K562 (cell line): ENCODE results near the gene GALNT9. TPM values are rescaled to one million over a fixed set of nuclear protein-coding genes. Genes with fewer than 3 reads are reported as not detected.
"Not testable (repeated sequence)": the region's sequence is repeated elsewhere in the genome, so short reads cannot be mapped to it uniquely, and the experiment has no call there.

Experiments used
- ATAC-seq: fragments of 200-7000 bp; cut with Tn5 transposase; 3 replicates; pipeline ENCODE4 v1.9.1; 2020; ENCODE audit warnings: moderate library complexity
- BruUV-seq: library from RNA; stranded (reverse); fragments of 400-500 nt; replicated peaks from 2 replicates; lab custom pipeline; 2021; lab: Mats Ljungman, UMichigan
- CTCF ChIA-PET: fragments of 300-600 bp; formaldehyde crosslinking; extraction: SDS; loops from one replicate; lab custom pipeline; 2021; ENCODE audit warnings: low intra/inter-chr PET ratio; lab: Yijun Ruan, JAX
- POLR2A ChIA-PET: fragments of 300-600, 350-650 bp; sonication (Branson Sonifier 250); formaldehyde crosslinking; extraction: SDS; loops from one replicate; lab custom pipeline; 2021; ENCODE audit warnings: antibody characterized with exemption, inconsistent platforms; lab: Yijun Ruan, JAX
- DNase-seq, 4 experiments: peaks; one replicate each; pipeline versions ENCODE4 v3.0.0 to v3.0.0-alpha.2; 2011 to 2018; ENCODE audit warnings: low spot score in 3 of 4, mixed read lengths in 3 of 4; ENCODE audit errors: extremely low read depth in 1 of 4
- FAIRE-seq: peaks from 2 replicates; lab custom pipeline; 2011; peaks lifted over from hg19 to GRCh38; lab: Jason Lieb, UNC
- H2AFZ ChIP-seq: 2 replicates; pipeline ENCODE4 v1.6.0; 2011; ENCODE audit warnings: low read depth, low read length, control low read depth, inconsistent platforms
- H3K27ac ChIP-seq: fragments of 200-600 bp; 3 replicates; pipeline ENCODE4 v1.8.0; 2011; ENCODE audit warnings: low read depth, mild to moderate bottlenecking, control low read depth, inconsistent platforms, low read length, moderate library complexity, mixed read lengths; ENCODE audit errors: extremely low read depth
- H3K27me3 ChIP-seq, 2 experiments: fragments of 300-600 bp in 1 of 2; 2 replicates in 1 of 2; 3 replicates in 1 of 2; pipeline versions ENCODE4 v1.6.0 to v1.8.0; 2011; ENCODE audit warnings: inconsistent platforms in 2 of 2, low read length in 2 of 2, mild to moderate bottlenecking in 1 of 2, mixed read lengths in 1 of 2, moderate library complexity in 1 of 2; ENCODE audit not compliant: control insufficient read depth in 2 of 2, insufficient read depth in 2 of 2
- H3K36me3 ChIP-seq: fragments of 300-600 bp; 3 replicates; pipeline ENCODE4 v1.8.0; 2011; ENCODE audit warnings: mild to moderate bottlenecking, low read length, inconsistent platforms; ENCODE audit not compliant: control insufficient read depth, insufficient read depth
- H3K4me1 ChIP-seq, 2 experiments: fragments of 200-600 bp in 1 of 2; replicated peaks in 1 of 2; 2 replicates in 1 of 2; 3 replicates in 1 of 2; pipeline versions ENCODE4 v1.5.1 to v1.8.0; 2011; ENCODE audit warnings: inconsistent platforms in 2 of 2, low read length in 2 of 2, mild to moderate bottlenecking in 1 of 2, mixed read lengths in 1 of 2, moderate library complexity in 1 of 2; ENCODE audit not compliant: control insufficient read depth in 2 of 2, insufficient read depth in 2 of 2
- H3K4me2 ChIP-seq: 2 replicates; pipeline ENCODE4 v1.6.1; 2011; ENCODE audit warnings: low read length, control low read depth, inconsistent platforms, mixed read lengths; ENCODE audit not compliant: insufficient read depth
- H3K4me3 ChIP-seq: fragments of 200-600 bp; sonication (generic), shearing (Covaris generic); 2 replicates; pipeline ENCODE4 v1.5.1; 2016; ENCODE audit warnings: control low read depth, inconsistent platforms
- H3K79me2 ChIP-seq: fragments of 200-600 bp; 3 replicates; pipeline ENCODE4 v1.8.0; 2011; ENCODE audit warnings: low read length, inconsistent platforms; ENCODE audit not compliant: control insufficient read depth, insufficient read depth
- H3K9ac ChIP-seq, 2 experiments: 2 replicates each; pipeline versions ENCODE4 v1.6.0 to v1.6.1; 2011; ENCODE audit warnings: low read depth in 2 of 2, low read length in 2 of 2, control low read depth in 1 of 2, inconsistent platforms in 1 of 2, mild to moderate bottlenecking in 1 of 2, mixed read lengths in 1 of 2; ENCODE audit not compliant: insufficient read depth in 1 of 2
- H3K9me1 ChIP-seq: one replicate; pipeline ENCODE4 v1.6.0; 2011; ENCODE audit warnings: inconsistent platforms, mild to moderate bottlenecking, low read length, moderate library complexity; ENCODE audit not compliant: control insufficient read depth, insufficient read depth
- H3K9me3 ChIP-seq: replicated peaks from 2 replicates; pipeline ENCODE4 v1.5.1; 2011; ENCODE audit warnings: low read depth, low read length, inconsistent platforms; ENCODE audit not compliant: control insufficient read depth, insufficient read depth
- H4K20me1 ChIP-seq: replicated peaks from 2 replicates; pipeline ENCODE4 v1.6.1; 2011; ENCODE audit warnings: low read length, inconsistent platforms, mixed read lengths; ENCODE audit not compliant: control insufficient read depth, insufficient read depth
- BRD9 ChIP-seq: fragments of 450-650 bp; IDR thresholded peaks from 2 replicates; pipeline ENCODE4 v1.6.1; 2018; ENCODE audit warnings: low read depth; ENCODE audit not compliant: partially characterized antibody
- GATAD2B ChIP-seq: fragments of 450-650 bp; IDR thresholded peaks from 2 replicates; pipeline ENCODE4 v1.6.1; 2017; ENCODE audit warnings: mild to moderate bottlenecking, borderline replicate concordance
- MEIS2 ChIP-seq: fragments of 450-650 bp; IDR thresholded peaks from 2 replicates; pipeline ENCODE4 v1.6.1; 2014; ENCODE audit warnings: mild to moderate bottlenecking; ENCODE audit not compliant: partially characterized antibody
- whole genome bisulfite sequencing: fragments of 100-300 bp; shearing (Covaris generic); methylation state at CpG from one replicate; pipeline ENCODE4 v1.1.6; 2016; ENCODE audit warnings: low coverage, mixed read lengths; ENCODE audit not compliant: insufficient coverage; ENCODE audit errors: missing lambda C conversion rate; 5-methylcytosine and 5-hydroxymethylcytosine counted together
- in situ Hi-C: fragments of 300-500 bp; cut with MboI; formaldehyde crosslinking; loops from 4 replicates; pipeline ENCODE4 v1.15.0; 2018; ENCODE audit warnings: inconsistent platforms, mixed read lengths
- intact Hi-C: fragments of 100-400 bp; cut with micrococcal nuclease; formaldehyde crosslinking; loops from 2 replicates; pipeline ENCODE4 v1.14.2; 2022
- polyA plus RNA-seq, 8 experiments: library from polyadenylated mRNA; depleted of rRNA in 4 of 8; stranded (reverse) in 5 of 8; unstranded in 3 of 8; fragments of >200 nt; fragmentation: Nextera tagmentation in 2 of 8; fragmentation: Illumina TruSeq in 1 of 8; extraction: Ambion mirVana in 2 of 8; extraction: Trizol in 1 of 8; gene quantifications; 2 replicates each; pipeline versions ENCODE4 v1.2.1 to v1.2.3, GENCODE V29; 2011 to 2014; ENCODE audit warnings: inconsistent platforms in 1 of 8, missing spikeins in 1 of 8
- total RNA-seq, 7 experiments: library from RNA; depleted of rRNA in 6 of 7; stranded (reverse); fragments of >200 nt in 6 of 7; fragmentation: Illumina TruSeq in 2 of 7; extraction: Trizol in 2 of 7; gene quantifications; 2 replicates each; pipeline versions ENCODE4 v1.2.1 to v1.2.3, GENCODE V29; 2011 to 2021; ENCODE audit warnings: low replicate concordance in 1 of 7
- TF ChIP-seq, protein P1 (sequence below): fragments of 450-650 bp; IDR thresholded peaks from 2 replicates; pipeline ENCODE4 v1.6.1; 2016
- TF ChIP-seq, protein P2 (sequence below), 2 experiments: IDR thresholded peaks in 1 of 2; conservative IDR thresholded peaks in 1 of 2; 2 replicates each; pipeline ENCODE4 v1.6.1; 2016; ENCODE audit warnings: low read depth in 2 of 2, mild to moderate bottlenecking in 1 of 2, missing compliant biosample characterization in 1 of 2, missing genetic modification characterization in 1 of 2, moderate library complexity in 1 of 2

The GALNT9 gene
- total and polyA plus RNA-seq, 9 of the 15 experiments (the other 6 are each of a cell fraction or from before 2014, with no cell fraction given), result not detected

DNA sequence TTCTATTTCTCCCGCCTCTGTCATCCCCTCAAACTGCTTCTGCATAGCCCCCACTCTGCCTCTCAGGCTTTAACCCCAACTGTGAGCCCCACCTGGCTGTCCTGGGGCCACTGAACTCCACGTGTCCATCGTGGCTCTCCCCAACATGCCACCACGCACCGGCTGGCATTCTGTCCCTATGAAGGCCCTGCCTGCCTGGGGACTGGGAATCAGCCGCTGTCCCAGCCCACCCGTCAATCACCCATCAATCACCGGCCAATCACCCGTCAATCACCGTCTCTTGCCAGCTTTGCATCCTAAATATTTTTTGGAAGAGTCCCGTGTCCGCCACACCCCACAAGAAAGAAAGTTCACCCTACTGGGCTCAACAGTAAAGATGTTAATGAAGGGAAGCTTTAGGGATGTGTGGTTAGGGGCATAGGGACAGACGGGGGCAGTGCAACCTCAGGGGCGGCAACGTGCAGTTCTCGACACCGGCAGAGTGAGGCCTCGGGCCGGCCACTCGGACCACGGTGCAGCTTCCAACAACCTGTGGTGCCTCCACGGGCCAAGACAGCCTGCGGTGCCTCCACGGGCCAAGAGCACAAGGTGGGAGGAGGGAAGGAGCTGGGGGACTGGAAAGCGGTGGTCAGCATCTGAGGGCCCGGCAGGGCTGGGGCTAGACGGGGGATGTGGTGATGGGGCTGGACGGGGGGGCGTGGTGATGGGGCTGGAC, 85.6 kb downstream of the GALNT9 start:
- Histone ChIP-seq H3K79me2 (no peaks in the 10 kb centered on the region), H3K4me3 (no peak overlapping the region), H3K27me3 (peaks cover 24 to 27% of the 10 kb centered on the region in 2 experiments), H3K27ac (no peak overlapping the region), H4K20me1 (0 out of 2 replicates have a peak, but pooled peaks cover 2% of the 10 kb centered on the region), H3K9ac (no peak overlapping the region), H3K36me3 (no peaks in the 10 kb centered on the region), H3K4me2 (no peak overlapping the region), H2AFZ (no peak overlapping the region), H3K4me1 (peaks cover 0 to 11% of the 10 kb centered on the region in 2 experiments; a peak in 1 of 5 replicates), H3K9me3 (no peaks in the 10 kb centered on the region), H3K9me1 (no peaks in the 10 kb centered on the region)
- DNase-seq (no peak), FAIRE-seq (no peak), ATAC-seq (no peak)
- no TSS peak for BruUV-seq
- CTCF ChIA-PET, result no interaction called here
- TF ChIP-seq, protein P1, sequence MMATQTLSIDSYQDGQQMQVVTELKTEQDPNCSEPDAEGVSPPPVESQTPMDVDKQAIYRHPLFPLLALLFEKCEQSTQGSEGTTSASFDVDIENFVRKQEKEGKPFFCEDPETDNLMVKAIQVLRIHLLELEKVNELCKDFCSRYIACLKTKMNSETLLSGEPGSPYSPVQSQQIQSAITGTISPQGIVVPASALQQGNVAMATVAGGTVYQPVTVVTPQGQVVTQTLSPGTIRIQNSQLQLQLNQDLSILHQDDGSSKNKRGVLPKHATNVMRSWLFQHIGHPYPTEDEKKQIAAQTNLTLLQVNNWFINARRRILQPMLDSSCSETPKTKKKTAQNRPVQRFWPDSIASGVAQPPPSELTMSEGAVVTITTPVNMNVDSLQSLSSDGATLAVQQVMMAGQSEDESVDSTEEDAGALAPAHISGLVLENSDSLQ, result peak; percentile 51
- peak; percentile 5 for TF ChIP-seq MEIS2
- TF ChIP-seq BRD9, result no peak
- TF ChIP-seq, protein P2, sequence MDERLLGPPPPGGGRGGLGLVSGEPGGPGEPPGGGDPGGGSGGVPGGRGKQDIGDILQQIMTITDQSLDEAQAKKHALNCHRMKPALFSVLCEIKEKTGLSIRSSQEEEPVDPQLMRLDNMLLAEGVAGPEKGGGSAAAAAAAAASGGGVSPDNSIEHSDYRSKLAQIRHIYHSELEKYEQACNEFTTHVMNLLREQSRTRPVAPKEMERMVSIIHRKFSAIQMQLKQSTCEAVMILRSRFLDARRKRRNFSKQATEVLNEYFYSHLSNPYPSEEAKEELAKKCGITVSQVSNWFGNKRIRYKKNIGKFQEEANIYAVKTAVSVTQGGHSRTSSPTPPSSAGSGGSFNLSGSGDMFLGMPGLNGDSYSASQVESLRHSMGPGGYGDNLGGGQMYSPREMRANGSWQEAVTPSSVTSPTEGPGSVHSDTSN (CRISPR knock-in tag; IDR thresholded peaks at IDR 0.05; ENCODE audit: low read depth), result no peak
- TF ChIP-seq, protein P2 (tag; conservative IDR thresholded peaks at IDR 0.05; ENCODE audit: low read depth), result 0 out of 2 replicates have a peak, but pooled peaks have one; percentile 24
- TF ChIP-seq GATAD2B, result no peak
- POLR2A ChIA-PET, result no interaction called here
- in situ Hi-C loops, result no loop called here
- 47% methylated on average over 20 of the region's 29 CpGs for whole genome bisulfite sequencing
- intact Hi-C loops, result no loop called here

DNA sequence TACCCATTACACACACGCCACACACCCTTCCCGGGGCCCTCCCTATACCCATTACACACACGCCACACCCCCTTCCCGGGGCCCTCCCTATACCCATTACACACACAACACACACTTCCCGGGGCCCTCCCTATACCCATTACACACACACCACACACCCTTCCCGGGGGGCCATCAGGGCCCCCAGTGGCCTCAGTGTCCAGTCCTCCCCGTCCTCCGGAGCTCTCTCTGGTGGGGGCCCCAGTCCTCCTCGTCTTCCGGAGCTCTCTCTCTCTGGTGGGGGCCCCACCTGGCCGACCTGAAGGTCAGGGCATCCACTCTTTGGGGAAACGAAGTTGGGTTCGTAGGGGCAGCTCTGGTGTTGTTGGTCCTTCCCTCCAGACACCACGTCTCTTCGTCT, 86.2 kb downstream of the GALNT9 start:
- BruUV-seq, intact Hi-C loops, FAIRE-seq, in situ Hi-C loops, H3K9me3 ChIP-seq, H3K9ac ChIP-seq, H3K4me3 ChIP-seq, DNase-seq, H3K4me2 ChIP-seq, ATAC-seq, CTCF ChIA-PET, H3K9me1 ChIP-seq, H3K79me2 ChIP-seq, H2AFZ ChIP-seq, H3K36me3 ChIP-seq, H3K27ac ChIP-seq, POLR2A ChIA-PET, H4K20me1 ChIP-seq: not testable (repeated sequence)
- peaks cover 19 to 21% of the 10 kb centered on the region in 2 experiments for H3K27me3 ChIP-seq
- 24% methylated on average over 14 of the region's 15 CpGs for WGBS
- H3K4me1 ChIP-seq, result peaks cover 0 to 15% of the 10 kb centered on the region in 2 experiments; a peak in 2 of 5 replicates
